Endothelial cell of hepatic sinusoid (primary cell): Measurements from ENCODE around the gene HPRT1.

Experiments used
- in situ Hi-C: cut with HindIII; loops from 2 replicates; pipeline ENCODE4 v1.10.0; 2017; ENCODE audit warnings: low sequenced_read_pairs

HPRT1 gene

GRCh38 chrX:134541906-134542305 lies 81.9 kb downstream of the HPRT1 start:
- in situ Hi-C loops: no loop called here

- in situ Hi-C loops: no loop called here
Observed at GRCh38 chrX:134542485-134542884, 82.5 kb downstream of the HPRT1 start.

DNA sequence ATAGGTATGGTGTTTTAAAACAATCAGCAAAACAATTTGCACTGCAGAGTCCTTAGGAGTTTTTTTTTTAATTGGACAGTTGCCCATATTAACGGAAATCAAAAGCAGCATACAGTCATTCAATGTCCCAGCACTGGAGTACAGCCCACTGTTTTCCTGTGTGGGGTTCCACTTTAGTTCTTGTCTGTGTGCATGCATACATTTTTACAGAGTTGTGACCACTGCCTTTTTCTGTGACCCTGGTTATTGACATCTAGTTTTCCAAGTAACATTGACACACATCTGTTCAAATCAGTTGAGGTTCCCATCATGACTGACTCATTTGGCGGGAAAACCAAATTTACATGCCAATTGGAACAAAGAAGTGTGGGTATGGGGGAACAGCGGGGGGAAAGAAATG lies 83.3 kb downstream of the HPRT1 start:
- in situ Hi-C loops: no loop called here

DNA sequence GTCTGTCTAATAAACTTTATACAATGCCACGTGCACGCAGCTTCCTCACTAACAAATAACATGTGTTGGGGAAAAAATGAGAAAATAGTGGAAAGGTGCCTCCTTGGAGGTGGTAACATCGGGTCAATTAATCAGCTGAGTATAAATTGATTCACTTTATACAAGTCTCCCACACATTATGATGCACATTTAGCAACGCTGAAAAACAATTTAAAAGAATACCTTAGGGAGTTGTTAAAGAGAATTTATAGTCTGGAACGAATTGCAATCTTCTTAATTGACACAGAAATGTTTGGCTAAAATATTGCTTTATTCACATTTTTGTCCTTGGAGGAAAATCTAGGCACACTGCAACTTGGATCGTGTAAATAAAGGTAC lies 84.2 kb downstream of the HPRT1 start:
- in situ Hi-C loops: no loop called here

DNA sequence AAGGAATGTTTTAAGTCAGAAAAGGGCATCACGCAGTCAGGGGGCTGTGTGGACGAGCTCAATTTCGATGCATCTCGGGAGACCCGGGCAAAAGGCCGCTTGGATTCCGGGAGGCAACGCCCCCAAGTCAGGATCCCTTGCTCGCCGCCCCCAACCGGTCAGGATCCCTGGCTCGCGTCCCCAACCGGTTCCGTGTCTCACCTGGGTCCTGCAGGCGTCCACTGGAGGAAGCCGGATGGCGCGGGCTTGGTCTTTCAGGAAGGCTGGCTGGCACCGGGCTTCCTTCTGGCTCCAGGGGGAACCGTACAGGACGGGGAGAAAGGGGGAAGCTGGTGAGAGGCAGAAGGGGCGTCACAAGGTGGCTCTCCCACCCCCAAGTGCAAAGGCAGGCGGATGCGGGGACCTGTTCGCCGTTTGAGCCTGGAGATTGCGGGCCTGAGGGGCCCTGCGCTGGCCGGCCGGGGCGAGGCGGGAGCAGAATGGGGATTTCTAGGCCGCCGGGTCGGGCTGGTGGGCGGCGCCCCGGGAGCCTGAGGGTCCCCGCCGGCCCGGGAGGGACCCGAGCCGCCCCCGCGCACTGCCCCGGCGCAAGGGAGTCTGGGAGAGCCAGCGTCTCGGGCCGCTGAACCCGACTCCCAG lies 84.7 kb downstream of the HPRT1 start:
- in situ Hi-C loops: no loop called here

- in situ Hi-C loops: no loop called here
Observed at GRCh38 chrX:134545510-134545909, 85.5 kb downstream of the HPRT1 start.

- in situ Hi-C loops: no loop called here
Observed at GRCh38 chrX:134546187-134546586, 86.2 kb downstream of the HPRT1 start.

DNA sequence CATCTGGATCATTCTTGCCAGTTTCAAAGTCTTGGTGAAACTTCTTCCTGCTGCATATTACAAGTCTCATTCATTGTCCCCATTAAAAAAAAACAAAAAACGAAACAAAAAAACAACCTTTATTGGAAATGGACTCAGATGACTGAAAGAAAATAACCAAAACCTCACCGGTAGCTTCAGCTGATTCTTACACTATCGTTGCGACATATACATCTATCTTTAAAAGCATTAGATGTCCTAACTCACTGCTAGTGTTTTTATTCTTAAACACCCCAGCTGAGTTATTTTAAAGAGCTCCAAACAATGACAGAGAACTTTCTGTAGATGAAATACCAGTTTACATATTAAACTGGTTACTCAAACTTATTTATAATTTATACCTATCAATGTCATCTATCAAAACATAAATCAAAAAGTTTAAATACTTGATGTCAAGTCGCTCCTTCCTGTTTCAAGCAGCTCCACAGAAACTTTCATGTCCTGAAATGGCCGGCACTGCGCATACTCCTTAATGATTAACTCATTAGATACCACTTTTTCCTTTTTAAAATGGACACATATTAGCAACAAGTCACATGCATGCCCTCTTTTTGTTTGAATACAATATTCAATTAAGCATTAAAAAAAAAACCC lies 87.2 kb downstream of the HPRT1 start:
- in situ Hi-C loops: no loop called here

- in situ Hi-C loops: no loop called here
Observed at GRCh38 chrX:134548257-134549201, 88.6 kb downstream of the HPRT1 start.
